ENCODE results near the gene PEX5.

- TF ChIP-seq CTCF (IDR thresholded peaks at IDR 0.05) (no peak), ZFX (IDR thresholded peaks at IDR 0.05; ENCODE audit: borderline replicate concordance) (no peak)
These were observed 20.5 kb downstream of the PEX5 start for GRCh38 chr12:7209958-7210357.
